NCI-H510A treated with DMSO at 0.1 percent for 48 hours (cell line): Measurements from ENCODE around the gene INPP5A.

ENCODE experiments used
- DNase-seq: peaks from one replicate; lab custom pipeline; 2025; lab: John Stamatoyannopoulos, UW

The INPP5A gene

DNA sequence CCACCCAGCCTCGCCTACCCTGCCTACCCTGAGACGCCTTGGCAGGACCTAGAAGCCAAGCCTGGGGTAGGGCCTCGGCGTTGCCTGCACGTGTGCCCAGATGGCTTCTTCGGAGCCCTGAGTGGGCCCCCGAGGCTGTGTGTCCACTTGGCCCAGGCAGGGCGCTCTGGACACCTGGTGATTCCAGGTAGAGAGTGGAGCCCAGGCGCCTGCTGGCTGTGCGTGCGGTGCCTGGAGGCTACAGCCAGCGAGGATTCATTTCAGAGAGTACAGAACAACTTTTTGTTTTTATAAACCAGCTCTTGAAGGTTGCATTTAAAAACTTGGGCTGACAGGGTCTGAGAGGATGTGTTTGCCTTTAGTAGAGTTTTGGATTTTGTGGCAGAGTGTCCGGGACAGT is 208.4 kb downstream of the INPP5A start:
- no peak for DNase-seq

DNA sequence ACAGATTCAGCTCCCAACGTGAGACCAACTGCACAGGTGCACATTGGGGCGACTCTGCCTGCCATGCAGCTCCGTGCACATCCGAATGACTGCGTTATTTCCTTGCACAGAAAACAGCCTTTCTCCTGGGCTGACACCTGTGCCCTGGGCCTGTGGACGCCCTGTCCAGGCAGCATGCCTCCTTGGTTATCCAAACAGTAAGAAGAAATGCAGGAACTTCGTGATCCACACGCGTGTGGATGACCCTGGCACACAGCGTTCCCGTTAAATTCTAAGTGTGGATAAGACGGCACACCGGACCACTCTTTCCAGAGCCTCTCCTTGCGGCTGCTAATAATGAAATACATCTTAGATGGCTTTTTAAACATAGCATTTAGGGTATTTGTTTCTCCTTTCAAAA is 208.8 kb downstream of the INPP5A start:
- DNase-seq: no peak

DNA sequence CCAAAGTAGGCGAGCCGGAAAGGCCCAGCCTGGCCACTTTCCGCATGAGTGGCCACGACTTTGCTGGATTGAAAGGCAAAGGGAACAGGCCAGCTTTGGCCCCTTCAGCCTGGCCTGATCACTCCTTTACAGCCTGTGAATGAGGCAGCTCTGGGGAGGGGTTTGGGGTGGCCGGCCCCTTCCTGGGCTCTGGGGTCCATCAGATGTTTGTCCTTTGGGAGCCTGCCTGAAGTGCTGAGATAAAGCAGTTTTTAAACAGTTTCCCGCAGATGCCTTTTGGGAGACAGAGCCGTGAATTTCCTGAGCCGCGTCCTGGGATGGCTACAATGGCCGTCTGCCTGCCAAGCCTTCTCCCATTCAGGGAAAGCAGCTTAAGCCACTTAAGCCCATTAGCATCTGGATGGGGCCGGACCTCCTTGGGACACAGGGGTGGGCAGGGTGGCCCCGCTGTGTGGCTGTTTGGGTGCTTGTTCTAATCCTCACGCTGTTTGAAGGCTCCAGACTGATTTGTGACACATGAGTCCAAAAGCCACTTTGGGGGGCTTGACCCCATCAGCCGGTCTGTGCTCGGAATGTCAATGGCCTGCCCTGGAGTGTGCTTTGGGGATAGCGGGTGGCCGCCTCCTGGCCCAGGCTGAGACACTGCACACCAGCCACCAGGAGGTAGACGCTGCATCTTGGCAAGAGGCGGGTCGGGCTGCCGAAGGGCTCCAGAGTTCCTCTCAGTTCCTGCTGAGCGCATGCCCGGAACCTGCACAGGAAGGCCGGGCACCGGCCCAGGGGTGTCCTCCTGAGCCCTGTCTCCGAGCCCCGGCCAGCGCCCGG is 209.4 kb downstream of the INPP5A start:
- no peak for DNase-seq

DNA sequence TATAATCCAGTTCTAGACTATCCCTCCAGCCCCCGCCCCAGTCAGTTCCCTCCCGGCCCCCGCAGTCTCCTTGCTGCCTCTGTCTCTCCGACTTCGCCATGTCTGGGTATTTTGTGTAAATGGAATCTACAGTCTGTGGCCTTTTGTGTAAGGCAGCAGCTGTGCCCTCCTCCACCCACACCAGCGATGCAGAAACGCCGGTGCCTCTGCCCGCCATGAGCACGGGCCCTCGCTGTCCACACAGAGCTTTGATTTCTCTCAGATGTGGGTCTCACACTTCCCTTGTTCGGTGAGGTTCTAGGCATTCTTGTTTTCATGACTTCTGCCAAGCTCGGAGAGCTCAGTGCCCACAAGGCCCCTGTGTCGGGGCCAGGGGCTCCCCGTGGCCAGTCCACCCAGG is 210.5 kb downstream of the INPP5A start:
- no peak for DNase-seq

DNA sequence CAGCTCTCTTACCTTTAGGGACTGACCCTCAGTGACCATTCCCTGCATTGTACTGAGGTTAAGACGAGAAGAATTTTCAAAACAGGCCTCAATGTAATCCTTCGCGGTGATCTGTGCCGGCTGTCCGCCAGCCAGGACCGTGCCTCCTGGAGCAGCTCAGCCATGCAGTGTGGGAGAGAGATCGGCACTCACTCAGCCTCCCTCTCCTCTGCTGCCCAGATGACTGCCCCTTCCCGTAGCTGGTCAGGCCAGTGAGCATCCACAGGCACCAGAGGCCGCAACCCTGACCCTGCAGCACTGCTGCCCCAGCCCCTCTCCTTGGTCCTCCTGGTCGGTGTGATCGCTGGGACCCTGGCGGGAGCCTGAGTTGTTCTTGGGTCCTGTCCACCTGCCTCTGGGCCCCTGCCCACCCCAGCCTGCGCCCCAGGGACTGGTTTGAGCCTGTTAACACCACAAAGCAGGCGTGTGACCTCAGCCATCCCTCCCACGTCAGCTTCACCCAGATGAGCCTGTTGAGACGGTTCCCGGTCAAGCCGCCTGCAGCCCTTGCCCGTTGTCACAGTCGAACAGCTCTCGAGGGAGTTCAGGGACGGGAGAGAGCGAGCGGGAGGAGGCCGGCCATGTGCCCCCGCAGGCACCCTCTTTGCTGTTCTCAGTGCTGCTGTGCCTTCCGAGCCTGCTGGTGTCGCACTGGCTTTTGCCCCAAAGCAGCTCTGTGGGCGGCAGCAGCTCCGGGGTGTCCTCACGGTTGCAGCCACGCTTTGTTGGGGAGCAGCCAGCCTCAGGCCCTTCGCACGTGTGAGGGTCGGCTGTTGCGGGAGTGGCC is 211.2 kb downstream of the INPP5A start:
- no peak for DNase-seq

DNA sequence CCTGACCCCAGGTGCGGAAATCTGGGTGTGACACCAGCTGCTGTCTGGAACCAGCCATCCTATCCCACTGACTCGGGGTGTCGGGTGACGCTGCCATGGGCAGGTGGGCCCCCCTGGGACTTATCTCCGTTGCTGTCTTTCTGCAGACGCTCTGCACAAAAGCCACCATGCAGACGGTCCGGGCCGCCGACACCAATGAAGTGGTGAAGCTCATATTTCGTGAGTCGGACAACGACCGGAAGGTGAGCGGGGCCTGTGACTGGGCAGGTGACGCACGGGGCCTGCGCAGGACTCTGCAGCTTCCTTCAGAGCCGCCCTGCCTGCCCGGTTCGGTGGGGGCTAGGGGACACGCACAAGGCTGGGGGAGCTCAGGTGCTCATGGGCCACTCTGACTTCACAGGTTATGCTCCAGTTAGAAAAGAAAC is 211.8 kb downstream of the INPP5A start:
- no peak for DNase-seq

DNA sequence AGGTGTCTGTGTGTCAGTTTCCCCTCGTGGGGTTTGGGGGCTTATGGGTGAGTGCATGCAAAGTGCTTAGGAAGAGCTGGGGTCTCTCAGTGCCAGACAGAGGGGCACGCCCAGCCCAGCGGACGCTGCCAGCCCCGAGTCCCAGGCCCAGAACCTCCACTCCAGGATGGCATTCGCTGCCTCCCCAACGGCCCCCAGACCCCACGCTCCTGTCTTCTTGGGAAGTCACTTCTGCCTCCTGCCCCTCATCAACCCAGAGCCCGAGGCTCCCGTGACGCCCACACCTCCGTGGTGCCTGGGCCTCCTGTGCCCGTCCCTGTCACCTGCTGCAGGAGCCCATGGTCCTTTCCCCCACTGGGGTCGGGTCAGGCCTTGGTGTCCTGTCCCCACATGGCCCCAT is 213.3 kb downstream of the INPP5A start:
- DNase-seq: no peak

DNA sequence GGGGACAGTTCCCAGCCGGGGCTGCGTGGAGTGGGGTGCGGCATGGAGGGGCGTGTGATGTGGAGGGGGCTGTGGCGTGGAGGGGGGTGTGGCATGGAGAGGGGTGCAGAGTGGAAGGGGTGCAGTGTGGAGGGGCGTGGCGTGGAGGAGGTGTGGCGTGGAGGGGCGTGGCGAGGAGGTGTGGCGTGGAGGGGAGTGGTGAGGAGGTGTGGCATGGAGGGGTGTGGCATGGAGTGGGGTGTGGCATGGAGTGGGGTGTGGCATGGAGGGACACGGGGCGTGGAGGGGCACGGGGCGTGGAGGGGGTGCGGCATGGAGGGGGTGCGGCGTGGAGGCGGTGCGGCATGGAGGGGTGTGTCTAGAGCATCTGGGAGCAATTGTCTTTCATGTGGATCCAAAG is 214.8 kb downstream of the INPP5A start:
- no peak for DNase-seq

DNA sequence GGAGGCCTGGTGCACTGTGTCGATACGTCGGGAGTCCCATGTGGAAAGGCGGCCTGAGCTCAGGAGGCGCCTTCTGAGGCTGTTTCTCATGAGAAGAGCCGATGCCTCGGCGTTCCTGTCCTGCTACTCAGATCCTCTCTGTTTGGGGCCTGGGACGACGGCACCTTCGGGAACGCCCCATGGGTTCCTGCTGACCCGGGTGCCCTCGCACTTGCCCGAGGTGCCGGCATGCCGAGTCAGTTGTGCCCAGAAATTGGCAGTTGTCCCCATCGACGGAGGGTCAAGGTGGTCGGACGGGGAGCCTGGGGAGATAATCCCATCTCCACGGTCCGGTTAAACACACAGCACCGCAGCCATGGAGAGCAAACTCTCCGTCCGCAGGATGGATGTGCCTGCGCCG is 215.4 kb downstream of the INPP5A start:
- no peak for DNase-seq

DNA sequence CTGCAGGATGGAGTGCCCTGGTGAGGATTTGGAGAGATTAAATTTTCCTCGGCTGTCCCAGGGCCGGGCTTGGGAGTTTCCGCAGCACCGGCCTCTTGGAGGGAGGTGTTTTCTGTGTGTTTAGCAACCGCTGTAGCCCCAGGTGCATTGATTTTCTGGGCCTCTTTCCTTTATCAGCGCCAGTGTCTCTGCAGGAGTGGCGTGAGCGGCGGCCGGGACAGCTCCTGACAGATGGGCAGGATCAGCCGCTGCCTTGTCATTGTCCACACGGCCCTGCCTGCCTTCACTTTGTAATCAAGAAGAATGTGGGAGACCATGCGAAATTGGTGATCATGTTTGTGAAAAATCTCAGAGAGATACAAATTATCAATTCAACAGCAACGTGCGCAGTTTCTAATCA is 216.0 kb downstream of the INPP5A start:
- no peak for DNase-seq

DNA sequence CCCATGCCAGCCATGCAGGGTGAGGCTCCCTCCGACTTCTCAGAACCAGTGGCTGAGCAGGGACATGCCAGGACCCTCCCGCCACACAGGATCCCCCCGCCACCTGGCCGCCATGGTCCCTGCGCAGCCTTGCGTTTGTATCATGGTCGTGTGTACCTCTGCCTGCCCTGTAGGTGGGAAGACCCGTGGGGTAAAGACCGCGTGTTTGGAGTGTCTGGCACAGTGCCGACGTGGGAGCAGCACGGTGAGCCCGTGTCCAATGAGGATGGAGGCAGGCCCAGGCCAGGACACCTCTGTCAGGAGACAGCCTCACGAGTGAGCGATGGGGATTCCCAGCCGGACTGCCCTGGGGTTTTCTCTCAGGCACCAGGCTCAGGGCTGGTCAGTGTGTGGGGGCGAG is 216.5 kb downstream of the INPP5A start:
- DNase-seq: no peak

DNA sequence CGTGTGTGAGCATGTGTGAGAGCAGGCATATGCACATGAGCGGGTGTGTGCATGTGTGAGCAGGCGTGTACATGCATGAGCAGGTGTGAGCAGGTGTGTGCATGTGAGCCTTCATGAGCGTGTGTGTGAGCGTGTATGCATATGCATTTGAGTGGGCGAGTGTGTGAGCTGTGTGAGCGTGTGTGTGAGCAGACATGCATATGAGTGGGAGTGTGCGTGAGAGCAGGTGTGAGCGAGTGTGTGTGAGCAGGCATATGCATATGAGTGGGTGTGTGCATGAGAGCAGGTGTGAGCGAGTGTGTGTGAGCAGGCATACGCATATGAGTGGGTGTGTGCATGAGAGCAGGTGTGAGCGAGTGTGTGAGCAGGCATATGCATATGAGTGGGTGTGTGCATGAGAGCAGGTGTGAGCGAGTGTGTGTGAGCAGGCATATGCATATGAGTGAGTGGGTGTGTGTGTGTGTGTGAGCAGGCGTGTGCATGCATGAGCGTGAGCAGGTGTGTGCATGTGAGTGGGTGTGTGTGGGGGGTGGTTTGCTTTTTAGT is 217.7 kb downstream of the INPP5A start:
- no peak for DNase-seq

DNA sequence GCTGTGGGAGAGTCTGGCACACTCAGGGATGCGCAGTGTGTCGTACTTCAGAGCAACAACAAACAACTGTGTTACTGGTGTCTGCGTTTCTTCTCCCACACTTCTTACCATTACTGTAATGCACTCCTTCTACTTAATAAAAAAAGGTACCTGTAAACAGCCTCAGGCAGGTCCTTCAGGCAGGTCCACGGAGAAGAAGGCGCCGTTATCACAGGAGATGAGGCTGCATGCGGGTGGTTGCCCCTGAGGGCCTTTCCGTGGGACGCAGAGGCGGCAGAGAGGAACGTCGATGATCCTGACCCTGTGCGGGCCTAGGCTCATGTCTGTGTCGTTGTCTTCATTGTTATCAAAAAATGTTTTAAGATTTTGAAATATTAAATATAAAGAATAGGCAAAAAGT is 219.0 kb downstream of the INPP5A start:
- no peak for DNase-seq

DNA sequence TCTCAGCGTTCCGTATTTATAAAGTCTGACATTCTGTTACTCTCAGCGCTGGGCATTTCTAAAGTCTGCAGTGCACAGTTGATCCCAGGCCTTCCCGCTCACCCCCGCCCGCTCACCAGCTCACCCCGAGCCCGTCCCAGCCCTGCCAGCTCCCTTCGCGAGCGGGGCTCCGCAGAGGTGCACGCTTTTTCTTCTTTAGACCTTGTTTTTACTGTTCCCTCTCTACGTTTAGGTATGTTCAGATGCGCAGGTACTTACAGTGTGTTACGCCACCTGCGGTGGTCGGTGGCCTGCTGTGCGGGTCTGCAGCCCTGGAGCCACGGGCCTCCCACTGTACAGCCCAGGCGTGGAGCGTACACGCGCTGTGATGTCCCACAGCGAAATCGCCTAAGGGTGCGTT is 219.6 kb downstream of the INPP5A start:
- DNase-seq: no peak

DNA sequence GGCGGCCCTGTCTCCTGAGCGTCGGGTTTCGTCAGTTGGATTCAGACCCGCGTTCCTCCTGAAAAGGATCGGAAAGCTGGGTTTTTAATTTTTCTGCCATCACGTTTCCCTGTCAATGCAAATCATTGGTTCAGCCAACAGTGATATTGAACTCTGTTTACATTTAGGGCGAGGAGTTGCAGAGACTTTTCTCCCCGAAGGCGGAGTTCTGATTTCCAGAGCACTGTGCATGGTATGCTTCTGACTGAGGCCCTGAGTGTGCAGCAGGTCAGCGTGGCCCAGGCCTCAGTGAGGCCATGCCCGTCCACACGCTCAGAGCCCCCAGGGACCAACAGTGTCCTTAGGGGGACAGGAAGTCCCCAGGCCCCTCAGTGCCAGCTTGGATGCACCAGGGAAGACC is 221.3 kb downstream of the INPP5A start:
- DNase-seq: no peak

DNA sequence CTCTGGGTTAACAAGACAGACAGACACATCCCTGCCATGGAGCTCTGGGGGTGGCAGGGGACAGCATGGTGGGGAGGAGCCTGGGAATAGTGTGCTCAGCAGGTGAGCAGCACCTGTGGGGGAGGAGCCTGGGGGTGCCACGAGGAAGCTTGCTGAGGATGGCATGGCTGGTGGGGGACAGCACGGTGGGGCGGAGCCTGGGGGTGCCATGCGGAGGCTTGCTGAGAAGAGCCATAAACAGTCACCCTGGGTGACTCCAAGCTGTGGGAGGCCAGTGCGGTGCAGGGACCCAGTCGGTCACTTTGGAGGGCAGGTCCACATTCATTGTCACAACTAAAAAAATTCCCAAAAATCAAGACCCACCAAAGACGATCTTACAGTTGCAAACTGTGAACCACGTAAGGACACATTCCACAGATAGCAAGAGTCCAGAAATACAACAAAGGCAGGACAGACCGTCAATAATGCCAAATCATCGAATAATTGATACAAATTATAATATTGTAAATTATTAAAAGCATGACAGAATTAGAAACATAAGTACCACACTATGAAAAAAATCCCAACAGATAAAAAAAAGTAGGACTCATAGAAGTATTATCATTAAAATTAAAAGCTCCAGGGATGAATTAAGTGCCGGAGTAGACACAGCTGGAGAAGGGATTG is 223.9 kb downstream of the INPP5A start:
- no peak for DNase-seq

DNA sequence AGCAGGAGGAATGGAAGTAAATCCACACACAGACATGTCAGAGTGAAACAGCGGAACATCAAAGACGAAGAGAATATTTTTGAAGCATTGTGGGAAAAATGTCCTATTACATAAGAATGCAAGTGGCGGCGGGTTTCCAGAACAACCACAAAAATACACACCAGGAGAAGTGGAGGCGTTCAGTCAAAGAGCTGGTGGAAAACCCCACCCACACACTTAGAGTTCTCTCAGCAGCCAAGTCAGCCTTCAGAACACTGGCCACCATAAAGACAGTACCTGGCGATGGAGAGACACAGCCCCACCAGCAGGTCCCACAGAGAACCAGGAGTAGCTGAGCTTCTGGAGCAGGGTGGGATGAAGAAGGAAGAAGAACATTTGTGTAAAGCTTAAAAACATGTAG is 224.7 kb downstream of the INPP5A start:
- DNase-seq: no peak

DNA sequence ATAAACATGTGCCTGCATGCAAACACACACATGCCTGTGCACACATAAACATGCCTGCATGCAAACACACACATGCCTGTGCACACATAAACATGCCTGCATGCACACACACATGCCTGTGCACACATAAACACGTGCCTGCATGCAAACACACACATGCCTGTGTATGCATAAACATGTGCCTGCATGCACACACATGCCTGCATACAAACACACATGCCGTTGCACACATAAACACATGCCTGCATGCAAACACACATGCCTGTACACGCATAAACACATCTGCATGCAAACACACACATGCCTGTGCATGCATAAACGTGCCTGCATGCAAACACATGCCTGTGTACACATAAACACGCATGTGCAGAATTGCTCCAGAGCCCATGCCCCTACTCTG is 226.0 kb downstream of the INPP5A start:
- no peak for DNase-seq

DNA sequence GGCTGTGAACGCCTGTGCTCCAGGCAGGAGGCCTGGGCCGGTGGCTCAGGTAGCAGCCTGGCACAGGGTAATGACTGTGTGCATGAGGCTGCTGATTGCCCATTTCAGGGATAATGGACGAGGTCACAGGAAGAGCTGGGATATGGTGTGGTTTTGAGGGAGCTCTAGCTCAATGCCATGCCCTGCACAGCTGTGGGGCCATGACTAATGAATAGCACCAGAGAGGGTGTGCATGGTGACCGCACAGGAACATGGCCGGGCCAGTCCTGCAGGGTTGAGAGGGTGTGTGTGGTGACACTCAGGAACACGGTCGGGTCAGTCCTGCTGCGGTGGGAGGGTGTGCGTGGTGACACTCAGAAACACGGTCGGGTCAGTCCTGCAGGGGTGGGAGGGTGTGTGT is 226.5 kb downstream of the INPP5A start:
- DNase-seq: no peak

DNA sequence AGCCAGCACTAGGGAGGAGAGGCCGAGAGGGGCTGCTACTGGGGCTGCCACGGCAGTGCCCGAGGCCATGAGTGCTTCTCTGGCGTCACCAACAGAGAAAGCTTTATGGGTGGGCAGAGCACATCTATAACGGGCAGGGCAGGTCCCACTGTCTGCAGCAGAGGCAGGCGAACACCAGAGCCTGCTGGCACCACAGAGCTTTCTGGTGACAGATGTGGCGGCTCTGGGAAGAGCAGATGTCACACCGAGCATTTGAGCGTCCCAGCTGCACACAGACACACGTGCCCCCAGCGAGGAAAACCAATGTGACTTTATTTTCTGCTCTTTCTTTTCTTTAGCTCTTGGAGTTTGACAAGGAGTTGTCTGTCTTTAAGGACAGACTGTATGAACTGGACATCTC is 227.8 kb downstream of the INPP5A start:
- no peak for DNase-seq

DNA sequence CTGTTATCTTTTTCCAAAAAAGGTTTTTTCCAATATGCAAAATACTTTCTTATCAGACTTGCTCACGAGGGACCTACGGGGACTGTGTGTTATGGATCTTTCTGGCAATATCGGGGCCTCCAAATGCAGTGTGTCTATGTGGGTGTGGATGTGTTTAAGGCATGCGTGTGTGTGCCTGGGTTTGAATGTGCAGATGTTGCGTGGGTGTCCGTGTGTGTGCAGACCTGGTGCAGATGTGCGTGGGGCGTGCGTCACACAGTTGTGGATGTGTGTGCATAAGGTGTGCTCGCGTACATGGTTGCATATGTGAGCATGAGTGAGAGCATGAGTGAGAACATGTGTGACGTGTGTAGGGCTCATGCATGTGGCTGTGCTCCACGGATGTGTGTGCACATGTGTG is 228.7 kb downstream of the INPP5A start:
- DNase-seq: no peak

DNA sequence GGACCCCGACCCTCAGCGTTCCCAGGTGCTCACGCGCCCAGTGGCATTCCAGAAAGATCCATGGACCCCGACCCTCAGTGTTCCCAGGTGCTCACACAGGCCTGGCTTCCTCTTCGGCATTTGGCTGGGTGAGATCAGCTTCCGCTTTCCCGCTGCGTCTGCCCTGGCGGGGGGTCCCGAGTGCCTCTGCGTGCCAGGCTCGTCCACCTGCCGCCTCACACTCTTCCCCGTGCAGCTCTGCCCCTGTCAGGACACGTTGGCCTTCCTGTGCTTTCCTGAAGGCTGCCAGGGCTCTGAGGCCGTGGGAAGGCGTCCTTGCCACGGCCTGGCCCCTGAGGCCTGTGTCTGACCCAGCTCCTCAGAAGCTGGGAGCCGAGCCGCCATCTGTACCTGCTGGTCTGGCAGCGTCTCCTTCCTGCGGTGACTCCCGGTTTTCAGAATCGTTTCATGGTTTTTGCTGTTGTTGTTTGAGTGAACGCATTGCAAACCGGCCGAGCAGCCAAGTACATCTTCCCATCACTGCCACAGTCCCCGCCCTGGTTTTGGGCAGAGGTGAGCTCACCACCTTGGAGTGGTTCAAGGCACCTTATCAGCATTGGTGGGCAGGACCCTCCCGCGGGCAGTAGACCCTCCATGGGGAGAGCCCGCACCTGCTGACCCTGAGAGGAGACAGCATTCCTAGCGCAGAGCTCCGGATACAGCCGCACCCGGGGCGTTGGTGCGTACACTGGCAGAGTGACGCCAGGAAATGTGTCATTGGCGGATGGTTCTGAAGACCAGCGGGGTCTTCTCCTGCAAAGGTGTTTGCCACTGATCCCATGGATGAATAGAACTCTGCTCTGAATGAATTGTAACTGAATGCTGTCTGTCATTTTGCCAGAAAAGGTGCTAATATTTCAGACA is 231.0 kb downstream of the INPP5A start:
- DNase-seq: no peak
